ENCODE results near the gene CPM.

- no peak for TF ChIP-seq CTCF (IDR thresholded peaks at IDR 0.05 in 8 of 11, conservative IDR thresholded peaks at IDR 0.05 in 3 of 11)
- no peak for TF ChIP-seq POLR2A (IDR thresholded peaks at IDR 0.05)
- no peak for TF ChIP-seq POLR2AphosphoS5 (IDR thresholded peaks at IDR 0.05)
Measured at GRCh38 chr12:68878283-68878682, 54.7 kb downstream of the CPM start.
